Mesendoderm (in vitro differentiated cells): ENCODE measurements around the gene SDR39U1.

ENCODE experiments used
- DNase-seq: peaks from one replicate; pipeline ENCODE4 v3.0.0; 2013
- H2AK5ac ChIP-seq: 2 replicates; pipeline ENCODE4 v1.6.1; 2013; ENCODE audit warnings: low read length, inconsistent platforms
- H2BK120ac ChIP-seq: 2 replicates; pipeline ENCODE4 v1.6.1; 2013; ENCODE audit warnings: low read depth, mild to moderate bottlenecking, low read length, moderate library complexity, mixed read lengths
- H2BK15ac ChIP-seq: replicated peaks from 2 replicates; pipeline ENCODE4 v1.6.1; 2013; ENCODE audit warnings: low read depth, mild to moderate bottlenecking, moderate library complexity
- H2BK5ac ChIP-seq: 2 replicates; pipeline ENCODE4 v1.6.1; 2013; ENCODE audit warnings: low read length, inconsistent platforms
- H3K18ac ChIP-seq: 2 replicates; pipeline ENCODE4 v1.6.1; 2013; ENCODE audit warnings: mild to moderate bottlenecking, low read length, mixed read lengths
- H3K23ac ChIP-seq: one replicate; pipeline ENCODE4 v1.6.1; 2013; ENCODE audit warnings: low read length
- H3K27ac ChIP-seq: 2 replicates; pipeline ENCODE4 v1.5.1; 2013; ENCODE audit warnings: low read depth, mild to moderate bottlenecking, inconsistent platforms, low read length, moderate library complexity
- H3K27me3 ChIP-seq: 2 replicates; pipeline ENCODE4 v1.6.1; 2013; ENCODE audit warnings: low read length, control low read depth, mild to moderate bottlenecking, inconsistent platforms; ENCODE audit not compliant: insufficient read depth, poor library complexity
- H3K36me3 ChIP-seq: 2 replicates; pipeline ENCODE4 v1.6.1; 2013; ENCODE audit warnings: low read length, inconsistent platforms; ENCODE audit not compliant: control insufficient read depth, insufficient read depth
- H3K4ac ChIP-seq: one replicate; pipeline ENCODE4 v1.6.1; 2013; ENCODE audit warnings: low read depth, mild to moderate bottlenecking, low read length, moderate library complexity
- H3K4me1 ChIP-seq: 2 replicates; pipeline ENCODE4 v1.6.1; 2013; ENCODE audit warnings: low read depth, low read length, inconsistent platforms; ENCODE audit not compliant: control insufficient read depth
- H3K4me2 ChIP-seq: 2 replicates; pipeline ENCODE4 v1.6.1; 2013; ENCODE audit warnings: low read length
- H3K4me3 ChIP-seq: 2 replicates; pipeline ENCODE4 v1.5.1; 2013; ENCODE audit warnings: mild to moderate bottlenecking, low read length
- H3K56ac ChIP-seq: one replicate; pipeline ENCODE4 v1.6.1; 2013; ENCODE audit warnings: low read length
- H3K79me1 ChIP-seq: 2 replicates; pipeline ENCODE4 v1.6.1; 2013; ENCODE audit warnings: low read length, inconsistent platforms
- H3K79me2 ChIP-seq: 2 replicates; pipeline ENCODE4 v1.6.1; 2013; ENCODE audit warnings: mild to moderate bottlenecking, low read length; ENCODE audit not compliant: control insufficient read depth, insufficient read depth
- H3K9ac ChIP-seq: 2 replicates; pipeline ENCODE4 v1.6.1; 2013; ENCODE audit warnings: low read length, inconsistent platforms
- H4K5ac ChIP-seq: one replicate; pipeline ENCODE4 v1.6.1; 2013; ENCODE audit warnings: low read length
- H4K8ac ChIP-seq: one replicate; pipeline ENCODE4 v1.6.1; 2013; ENCODE audit warnings: low read depth, mild to moderate bottlenecking, control low read depth, low read length, moderate library complexity
- WGBS: extraction: QIAGEN DNeasy Blood & Tissue Kit; methylation state at CpG from one replicate; pipeline ENCODE4 v1.1.7; 2013; ENCODE audit warnings: low lambda C conversion rate, missing lambda C conversion rate; ENCODE audit not compliant: insufficient coverage; ENCODE audit errors: extremely low coverage; 5-methylcytosine and 5-hydroxymethylcytosine counted together

SDR39U1 gene

GRCh38 chr14:24416254-24416931 is 26.2 kb downstream of the SDR39U1 start:
- H3K36me3 ChIP-seq: no peaks in the 10 kb centered on the region
- no peak overlapping the region for H3K9ac ChIP-seq
- H3K18ac ChIP-seq: no peak overlapping the region
- no peak for DNase-seq
- H2BK120ac ChIP-seq: no peak overlapping the region
- H3K27me3 ChIP-seq: no peaks in the 10 kb centered on the region
- no peak overlapping the region for H3K23ac ChIP-seq
- no peaks in the 10 kb centered on the region for H3K79me1 ChIP-seq
- H3K4me2 ChIP-seq: no peak overlapping the region
- no peak overlapping the region for H3K4me3 ChIP-seq
- H2BK5ac ChIP-seq: no peak overlapping the region
- H3K79me2 ChIP-seq: no peaks in the 10 kb centered on the region
- no CpG with 5 or more reads among the region's 19 CpGs for WGBS
- H3K56ac ChIP-seq: no peak overlapping the region
- no peak overlapping the region for H2BK15ac ChIP-seq
- no peak overlapping the region for H4K8ac ChIP-seq
- H3K27ac ChIP-seq: no peak overlapping the region
- H4K5ac ChIP-seq: no peak overlapping the region
- H3K4ac ChIP-seq: no peak overlapping the region
- no peak overlapping the region for H2AK5ac ChIP-seq
- H3K4me1 ChIP-seq: no peaks in the 10 kb centered on the region

- H3K23ac ChIP-seq: no peak overlapping the region
- H3K4ac ChIP-seq: no peak overlapping the region
- no peak overlapping the region for H2BK120ac ChIP-seq
- H3K56ac ChIP-seq: no peak overlapping the region
- no peaks in the 10 kb centered on the region for H3K27me3 ChIP-seq
- H3K27ac ChIP-seq: no peak overlapping the region
- no peak overlapping the region for H3K4me2 ChIP-seq
- no peak overlapping the region for H2BK15ac ChIP-seq
- no CpG with 5 or more reads among the region's 25 CpGs for WGBS
- H3K79me2 ChIP-seq: no peaks in the 10 kb centered on the region
- H3K9ac ChIP-seq: no peak overlapping the region
- no peak for DNase-seq
- H3K36me3 ChIP-seq: no peaks in the 10 kb centered on the region
- H2AK5ac ChIP-seq: no peak overlapping the region
- no peak overlapping the region for H3K18ac ChIP-seq
- H2BK5ac ChIP-seq: no peak overlapping the region
- no peaks in the 10 kb centered on the region for H3K4me1 ChIP-seq
- H4K8ac ChIP-seq: no peak overlapping the region
- H4K5ac ChIP-seq: no peak overlapping the region
- no peak overlapping the region for H3K4me3 ChIP-seq
- no peaks in the 10 kb centered on the region for H3K79me1 ChIP-seq
Observed at GRCh38 chr14:24415421-24416253, 26.9 kb downstream of the SDR39U1 start.

GRCh38 chr14:24414732-24415420 is 27.7 kb downstream of the SDR39U1 start:
- no peak for DNase-seq
- no peak overlapping the region for H2AK5ac ChIP-seq
- no peak overlapping the region for H3K23ac ChIP-seq
- H3K27me3 ChIP-seq: no peaks in the 10 kb centered on the region
- H3K18ac ChIP-seq: no peak overlapping the region
- H3K9ac ChIP-seq: no peak overlapping the region
- no peaks in the 10 kb centered on the region for H3K79me1 ChIP-seq
- H3K4me1 ChIP-seq: no peaks in the 10 kb centered on the region
- WGBS: no CpG with 5 or more reads among the region's 15 CpGs
- H3K56ac ChIP-seq: no peak overlapping the region
- no peak overlapping the region for H3K27ac ChIP-seq
- H4K5ac ChIP-seq: no peak overlapping the region
- H3K79me2 ChIP-seq: no peaks in the 10 kb centered on the region
- H2BK120ac ChIP-seq: no peak overlapping the region
- H3K36me3 ChIP-seq: no peaks in the 10 kb centered on the region
- H3K4me2 ChIP-seq: no peak overlapping the region
- H4K8ac ChIP-seq: no peak overlapping the region
- H2BK5ac ChIP-seq: no peak overlapping the region
- no peak overlapping the region for H2BK15ac ChIP-seq
- no peak overlapping the region for H3K4ac ChIP-seq
- H3K4me3 ChIP-seq: no peak overlapping the region

GRCh38 chr14:24414077-24414476 is 28.5 kb downstream of the SDR39U1 start:
- no CpG with 5 or more reads among the region's 1 CpG for WGBS
- H3K23ac ChIP-seq: no peak overlapping the region
- no peak overlapping the region for H3K18ac ChIP-seq
- no peaks in the 10 kb centered on the region for H3K36me3 ChIP-seq
- H3K9ac ChIP-seq: no peak overlapping the region
- no peak overlapping the region for H3K4ac ChIP-seq
- H2AK5ac ChIP-seq: no peak overlapping the region
- no peak for DNase-seq
- no peaks in the 10 kb centered on the region for H3K27me3 ChIP-seq
- no peak overlapping the region for H3K4me3 ChIP-seq
- H2BK120ac ChIP-seq: no peak overlapping the region
- H4K5ac ChIP-seq: no peak overlapping the region
- no peak overlapping the region for H3K27ac ChIP-seq
- H3K79me2 ChIP-seq: no peaks in the 10 kb centered on the region
- no peaks in the 10 kb centered on the region for H3K4me1 ChIP-seq
- no peaks in the 10 kb centered on the region for H3K79me1 ChIP-seq
- H2BK5ac ChIP-seq: no peak overlapping the region
- H2BK15ac ChIP-seq: no peak overlapping the region
- no peak overlapping the region for H3K56ac ChIP-seq
- no peak overlapping the region for H4K8ac ChIP-seq
- H3K4me2 ChIP-seq: no peak overlapping the region

GRCh38 chr14:24411443-24412389 is 30.9 kb downstream of the SDR39U1 start:
- Histone ChIP-seq H4K8ac (no peak overlapping the region), H2BK120ac (no peak overlapping the region), H3K27me3 (no peaks in the 10 kb centered on the region), H4K5ac (no peak overlapping the region), H3K4me3 (no peak overlapping the region), H3K4me1 (no peaks in the 10 kb centered on the region), H3K79me2 (no peaks in the 10 kb centered on the region), H3K79me1 (no peaks in the 10 kb centered on the region), H2BK5ac (no peak overlapping the region), H2BK15ac (no peak overlapping the region), H3K36me3 (no peaks in the 10 kb centered on the region), H3K9ac (no peak overlapping the region), H3K56ac (no peak overlapping the region), H3K27ac (no peak overlapping the region), H3K23ac (no peak overlapping the region), H3K18ac (no peak overlapping the region), H2AK5ac (no peak overlapping the region), H3K4me2 (no peak overlapping the region), H3K4ac (no peak overlapping the region)
- DNase-seq: peak; percentile 72
- WGBS: no CpG with 5 or more reads among the region's 16 CpGs
